ENCODE data around the gene NR6A1. TPM values are rescaled to one million over a fixed set of nuclear protein-coding genes. Genes with fewer than 3 reads are reported as not detected.

The NR6A1 gene
- total RNA-seq, 1 donor from 2014 or later = 2.3 TPM

DNA sequence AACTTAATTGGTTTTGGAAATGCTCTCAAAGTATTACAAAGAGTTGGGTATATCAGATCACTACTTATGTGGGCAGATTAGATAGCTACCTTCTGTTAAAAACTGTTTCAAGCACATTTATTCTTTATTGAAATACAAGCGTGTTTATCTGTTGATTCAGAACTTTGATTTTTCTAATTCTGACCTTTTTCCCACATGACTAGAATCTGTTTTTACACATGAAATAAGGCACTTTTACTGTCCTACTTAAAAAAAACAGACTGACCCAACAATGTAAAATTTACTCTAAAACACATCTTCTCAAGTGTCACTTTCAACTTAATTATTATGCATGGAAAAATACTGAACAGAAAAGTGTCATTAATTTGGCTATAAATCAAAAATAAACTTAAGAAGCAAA is 4.8 kb downstream of the NR6A1 start:
- Mint-ChIP-seq H3K4me3 (no peak overlapping the region), H3K27ac (no peak overlapping the region), H3K4me1 (peaks cover 19% of the 10 kb centered on the region), H3K27me3 (peaks cover 77% of the 10 kb centered on the region), H3K36me3 (ENCODE audit: low read depth) (peaks cover 2% of the 10 kb centered on the region), H3K9me3 (no peaks in the 10 kb centered on the region)
- intact Hi-C loops (cut with micrococcal nuclease) = no loop called here
- no peak for DNase-seq

DNA sequence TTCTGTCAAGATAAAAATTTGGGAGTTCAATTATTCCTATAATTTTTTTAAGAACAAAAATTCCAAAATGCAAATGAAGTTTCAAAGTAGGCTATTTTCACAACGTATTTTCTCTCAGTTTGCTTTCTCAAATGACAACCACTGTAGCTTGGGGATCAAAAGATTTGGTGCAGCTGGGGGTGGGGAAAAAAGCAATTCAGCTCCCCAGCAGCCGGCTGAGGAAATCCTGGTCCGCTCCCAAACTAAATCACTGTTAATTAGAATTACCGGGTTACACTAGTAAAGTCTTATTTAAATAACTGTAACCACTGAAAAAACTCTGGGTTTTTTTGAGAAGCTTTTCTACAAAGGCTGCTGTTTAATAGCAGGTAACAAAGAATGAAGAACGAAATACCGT is 5.7 kb downstream of the NR6A1 start:
- H3K4me1 Mint-ChIP-seq = peaks cover 17% of the 10 kb centered on the region

DNA sequence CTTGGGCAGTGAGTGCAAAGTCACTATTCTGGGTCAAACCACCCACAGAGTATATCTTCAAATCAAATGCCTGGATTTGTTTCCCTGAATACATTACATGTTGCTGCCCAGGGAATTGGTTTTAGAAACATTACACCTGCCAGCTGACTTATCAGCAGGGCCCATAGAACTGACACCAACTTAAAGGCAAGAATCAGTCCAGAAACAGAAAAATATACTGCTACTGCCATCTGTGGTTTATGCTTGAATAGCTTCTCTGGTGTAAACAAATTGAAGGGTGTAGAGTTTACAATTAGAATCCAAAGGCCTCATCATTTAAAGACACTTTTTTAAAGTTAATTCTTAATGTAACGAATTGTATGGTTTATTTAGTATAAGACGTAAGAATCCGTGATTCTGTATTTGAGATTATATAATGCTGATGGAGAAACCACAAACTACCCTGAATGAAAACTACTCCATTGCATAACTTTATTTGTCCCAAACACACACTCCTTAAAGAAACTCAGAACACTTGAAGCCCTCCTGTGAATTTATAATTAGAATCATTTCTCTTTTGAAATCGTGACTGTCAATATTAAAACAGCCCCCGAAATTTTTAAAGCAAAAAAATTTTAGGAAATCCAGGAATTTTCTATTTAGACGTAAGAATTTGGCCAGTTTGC is 6.2 kb downstream of the NR6A1 start:
- DNase-seq = no peak
- Mint-ChIP-seq H3K9me3 (no peaks in the 10 kb centered on the region), H3K27ac (no peak overlapping the region), H3K4me1 (peaks cover 12% of the 10 kb centered on the region), H3K4me3 (no peak overlapping the region), H3K27me3 (peaks cover 82% of the 10 kb centered on the region), H3K36me3 (ENCODE audit: low read depth) (peaks cover 2% of the 10 kb centered on the region)
- intact Hi-C loops (cut with micrococcal nuclease) = loop anchor here (2.0 kb wide), 1 partner anchor 148 kb away; no protein-coding TSS in a partner anchor

More for the DNA sequence above, 5.7 kb downstream of the NR6A1 start:
- intact Hi-C loops (cut with micrococcal nuclease) = loop anchor here (2.0 kb wide), 1 partner anchor 149 kb away; no protein-coding TSS in a partner anchor
- Mint-ChIP-seq H3K36me3 (ENCODE audit: low read depth) (peaks cover 2% of the 10 kb centered on the region), H3K4me3 (no peak overlapping the region), H3K27me3 (peaks cover 85% of the 10 kb centered on the region), H3K27ac (no peak overlapping the region), H3K9me3 (no peaks in the 10 kb centered on the region)
- DNase-seq = no peak

DNA sequence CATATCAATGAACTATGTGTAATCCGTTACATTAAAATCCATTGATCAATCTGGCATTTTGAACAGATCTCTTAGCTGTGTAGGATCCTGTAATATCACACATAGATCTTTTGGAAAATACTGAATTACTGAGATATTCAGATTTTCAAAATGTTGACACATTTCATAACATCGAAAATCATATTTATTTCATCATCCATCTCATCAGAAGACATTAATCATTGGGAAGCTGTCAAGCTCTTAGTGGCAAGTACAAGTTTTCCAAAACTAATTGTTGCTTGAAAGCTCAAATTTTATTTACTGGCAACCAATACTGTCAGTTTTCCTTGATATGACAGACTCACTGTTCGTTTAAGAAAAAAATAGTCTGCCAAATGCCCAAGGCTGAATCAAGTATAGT is 8.5 kb downstream of the NR6A1 start:
- intact Hi-C loops (cut with micrococcal nuclease) = no loop called here
- Mint-ChIP-seq H3K9me3 (no peaks in the 10 kb centered on the region), H3K4me3 (no peak overlapping the region), H3K36me3 (ENCODE audit: low read depth) (no peaks in the 10 kb centered on the region), H3K4me1 (peaks cover 2% of the 10 kb centered on the region), H3K27ac (no peak overlapping the region), H3K27me3 (peaks cover 76% of the 10 kb centered on the region)
- DNase-seq = no peak

DNA sequence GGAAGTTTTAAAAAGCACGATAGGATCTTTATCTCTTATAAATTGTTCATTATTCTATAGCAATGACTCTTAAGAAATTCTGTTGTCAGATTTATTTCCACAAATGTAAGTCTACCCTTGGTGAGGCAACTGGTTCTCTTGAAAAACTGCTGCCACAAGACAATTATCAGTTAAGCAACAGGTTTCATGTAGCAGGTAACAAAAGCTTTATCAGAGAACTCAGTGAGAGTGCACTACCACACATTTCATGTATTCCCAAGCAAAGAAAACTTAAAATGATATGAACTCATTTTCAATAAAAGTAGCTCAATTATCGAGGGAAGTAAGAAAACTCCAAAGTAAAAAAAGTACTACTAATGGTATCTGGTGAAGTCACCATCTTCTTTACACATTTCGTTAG is 9.4 kb downstream of the NR6A1 start:
- Mint-ChIP-seq H3K27me3 (peaks cover 75% of the 10 kb centered on the region), H3K27ac (no peak overlapping the region), H3K36me3 (ENCODE audit: low read depth) (no peaks in the 10 kb centered on the region), H3K9me3 (no peaks in the 10 kb centered on the region), H3K4me3 (no peak overlapping the region), H3K4me1 (peaks cover 2% of the 10 kb centered on the region)
- intact Hi-C loops (cut with micrococcal nuclease) = no loop called here
- DNase-seq = no peak

DNA sequence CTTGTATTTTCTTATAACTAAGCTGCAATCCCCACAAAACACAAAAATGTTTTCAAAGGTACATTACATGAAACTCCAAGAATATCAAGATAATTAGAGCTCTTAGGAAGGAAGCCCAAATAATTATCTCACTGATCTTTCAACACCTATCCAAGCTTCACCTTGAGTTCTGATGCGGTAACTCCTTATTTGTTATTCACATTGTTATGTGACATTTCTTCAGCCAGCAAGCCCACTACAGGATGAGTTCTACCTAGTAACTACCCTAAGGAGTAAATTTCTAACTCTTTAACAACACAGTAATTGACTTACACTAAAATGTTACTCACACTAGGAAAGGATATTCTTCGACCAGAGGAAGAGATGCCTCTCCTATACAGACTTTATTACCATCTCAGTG is 9.9 kb downstream of the NR6A1 start:
- H3K36me3 Mint-ChIP-seq (ENCODE audit: low read depth) = no peaks in the 10 kb centered on the region
- H3K9me3 Mint-ChIP-seq = no peaks in the 10 kb centered on the region
- intact Hi-C loops (cut with micrococcal nuclease) = no loop called here
- no peak overlapping the region for H3K4me3 Mint-ChIP-seq
- H3K27me3 Mint-ChIP-seq = peaks cover 76% of the 10 kb centered on the region
- no peak overlapping the region for H3K27ac Mint-ChIP-seq
- no peak for DNase-seq
- H3K4me1 Mint-ChIP-seq = peaks cover 2% of the 10 kb centered on the region

DNA sequence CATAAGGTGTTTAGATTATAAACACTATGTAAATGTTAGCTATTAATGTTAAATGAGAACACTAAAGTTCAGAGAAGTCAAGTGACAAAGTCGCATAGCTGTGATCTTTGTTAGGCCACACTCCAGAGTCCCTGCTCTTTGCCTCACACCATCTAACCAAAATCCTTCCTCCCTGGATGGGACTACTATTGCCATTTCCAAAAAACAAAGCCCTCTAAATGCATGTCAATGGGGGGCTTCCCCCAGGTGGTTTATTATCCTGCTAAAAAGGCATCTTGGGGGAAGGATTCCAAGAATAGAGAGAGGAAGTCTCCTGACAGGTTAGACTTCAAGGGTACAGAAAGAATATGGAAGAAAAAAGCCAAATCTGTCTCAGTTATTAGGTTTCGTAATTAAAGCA is 10.4 kb downstream of the NR6A1 start:
- DNase-seq = no peak
- H3K36me3 Mint-ChIP-seq (ENCODE audit: low read depth) = no peaks in the 10 kb centered on the region
- H3K4me3 Mint-ChIP-seq = no peak overlapping the region
- intact Hi-C loops (cut with micrococcal nuclease) = no loop called here
- peaks cover 2% of the 10 kb centered on the region for H3K4me1 Mint-ChIP-seq
- no peaks in the 10 kb centered on the region for H3K9me3 Mint-ChIP-seq
- no peak overlapping the region for H3K27ac Mint-ChIP-seq
- H3K27me3 Mint-ChIP-seq = peaks cover 75% of the 10 kb centered on the region

DNA sequence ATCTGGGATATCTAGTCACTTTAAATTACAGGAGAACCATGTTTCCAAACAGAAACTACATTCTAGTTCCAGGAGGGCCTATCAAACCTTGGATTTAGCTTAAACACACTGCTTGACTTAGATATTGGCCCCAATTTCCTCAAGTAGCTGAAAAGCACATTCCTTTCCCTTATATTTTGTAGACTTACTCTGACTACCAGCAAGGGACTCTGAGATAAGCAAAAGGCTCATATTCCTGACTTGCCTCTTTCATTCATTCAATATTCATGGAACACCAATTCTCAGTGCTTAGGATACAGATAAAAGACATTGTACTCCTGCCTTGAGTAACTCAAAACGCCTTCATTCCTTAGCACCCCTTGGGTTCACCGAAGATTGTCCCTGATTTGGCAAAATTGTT is 11.8 kb downstream of the NR6A1 start:
- peaks cover 5% of the 10 kb centered on the region for H3K4me1 Mint-ChIP-seq
- DNase-seq = no peak
- peaks cover 80% of the 10 kb centered on the region for H3K27me3 Mint-ChIP-seq
- intact Hi-C loops (cut with micrococcal nuclease) = no loop called here
- H3K36me3 Mint-ChIP-seq (ENCODE audit: low read depth) = no peaks in the 10 kb centered on the region
- H3K27ac Mint-ChIP-seq = no peak overlapping the region
- H3K4me3 Mint-ChIP-seq = no peak overlapping the region
- no peaks in the 10 kb centered on the region for H3K9me3 Mint-ChIP-seq

DNA sequence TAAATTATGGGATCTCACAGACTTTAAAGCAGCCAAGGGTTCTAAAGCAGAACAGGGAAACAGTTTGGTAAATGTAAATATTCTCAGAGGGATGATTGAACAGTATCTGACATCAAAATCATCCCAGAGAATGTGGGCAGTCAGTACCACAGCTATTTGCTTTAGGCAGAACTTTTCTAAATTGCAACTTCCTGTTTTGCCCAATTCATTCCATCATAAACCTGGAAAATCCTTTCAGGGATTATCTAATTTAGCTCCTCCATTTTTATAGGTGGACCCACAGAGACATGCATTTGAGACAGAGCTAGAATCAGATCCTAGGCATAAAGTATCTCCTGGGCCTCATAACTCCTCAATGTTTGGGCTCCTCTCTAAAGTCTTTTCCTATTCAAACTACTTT is 12.4 kb downstream of the NR6A1 start:
- peaks cover 5% of the 10 kb centered on the region for H3K4me1 Mint-ChIP-seq
- peaks cover 78% of the 10 kb centered on the region for H3K27me3 Mint-ChIP-seq

DNA sequence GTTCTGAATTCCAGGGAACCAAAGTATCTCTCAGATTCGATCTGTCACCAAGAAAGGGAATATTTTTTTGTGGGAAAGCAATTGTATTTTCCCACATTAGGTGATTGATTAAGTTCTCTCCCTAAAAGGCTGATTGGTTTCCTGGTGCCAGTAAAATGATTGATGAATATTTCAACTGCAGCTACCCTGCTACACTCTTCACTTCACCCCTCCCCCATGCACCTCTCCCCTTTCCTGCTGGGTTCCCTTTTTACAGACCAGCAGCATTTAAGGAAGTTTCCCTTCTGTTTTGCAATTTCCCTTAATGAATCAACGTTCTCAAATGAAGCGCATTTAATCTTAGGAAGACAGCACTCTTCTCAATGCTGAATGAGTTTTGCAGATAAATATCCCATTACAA is 13.1 kb downstream of the NR6A1 start:
- Mint-ChIP-seq H3K27me3 (peaks cover 76% of the 10 kb centered on the region), H3K4me3 (no peak overlapping the region), H3K27ac (no peak overlapping the region), H3K4me1 (peaks cover 5% of the 10 kb centered on the region), H3K36me3 (ENCODE audit: low read depth) (no peaks in the 10 kb centered on the region), H3K9me3 (no peaks in the 10 kb centered on the region)
- intact Hi-C loops (cut with micrococcal nuclease) = no loop called here
- DNase-seq = no peak

More for the DNA sequence above, 12.4 kb downstream of the NR6A1 start:
- Mint-ChIP-seq H3K27ac (no peak overlapping the region), H3K4me3 (no peak overlapping the region), H3K36me3 (ENCODE audit: low read depth) (no peaks in the 10 kb centered on the region), H3K9me3 (no peaks in the 10 kb centered on the region)
- intact Hi-C loops (cut with micrococcal nuclease) = no loop called here
- no peak for DNase-seq

DNA sequence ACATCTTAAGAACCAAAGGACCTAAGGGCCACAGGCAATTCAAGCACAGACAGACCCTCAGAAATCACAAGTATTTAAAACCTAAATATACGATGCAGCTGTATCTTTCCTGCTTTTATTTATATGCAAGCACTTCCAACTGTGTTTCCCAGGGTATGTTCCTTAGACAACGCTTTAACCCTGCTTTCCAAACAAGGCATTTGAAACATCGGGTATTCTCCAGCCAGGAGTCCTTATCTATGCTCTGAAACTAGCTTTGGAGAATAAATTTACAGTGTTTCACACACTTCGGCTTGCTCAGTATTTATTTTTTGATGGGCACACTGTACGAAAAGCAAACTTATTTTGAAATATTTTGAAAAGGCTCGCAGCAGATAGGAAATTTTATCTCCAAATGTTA is 13.5 kb downstream of the NR6A1 start:
- no peaks in the 10 kb centered on the region for H3K9me3 Mint-ChIP-seq
- intact Hi-C loops (cut with micrococcal nuclease) = no loop called here
- H3K27ac Mint-ChIP-seq = no peak overlapping the region
- peaks cover 5% of the 10 kb centered on the region for H3K4me1 Mint-ChIP-seq
- H3K27me3 Mint-ChIP-seq = peaks cover 76% of the 10 kb centered on the region
- no peak for DNase-seq
- no peak overlapping the region for H3K4me3 Mint-ChIP-seq
- no peaks in the 10 kb centered on the region for H3K36me3 Mint-ChIP-seq (ENCODE audit: low read depth)

DNA sequence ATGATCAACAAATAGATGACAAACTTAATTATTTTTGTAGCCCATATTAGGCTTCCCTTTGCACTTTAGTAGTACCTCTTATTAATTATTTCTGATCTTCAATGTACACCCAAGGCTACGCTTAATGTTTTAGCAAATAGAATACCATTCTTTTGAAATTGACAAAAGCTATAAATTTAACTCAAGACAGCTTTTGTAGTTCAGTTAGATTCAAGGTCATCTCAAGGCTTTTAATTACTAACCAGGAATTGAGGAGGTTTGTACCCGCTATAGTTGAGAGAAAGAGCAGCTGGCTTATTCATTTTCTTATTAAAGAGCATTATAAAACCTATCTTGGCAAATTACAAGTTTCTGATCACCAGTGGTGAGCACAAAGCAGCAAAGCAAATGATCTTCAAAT is 15.1 kb downstream of the NR6A1 start:
- Mint-ChIP-seq H3K9me3 (no peaks in the 10 kb centered on the region), H3K27me3 (peaks cover 67% of the 10 kb centered on the region), H3K4me3 (no peak overlapping the region), H3K36me3 (ENCODE audit: low read depth) (no peaks in the 10 kb centered on the region), H3K4me1 (peaks cover 5% of the 10 kb centered on the region), H3K27ac (no peak overlapping the region)
- intact Hi-C loops (cut with micrococcal nuclease) = no loop called here
- no peak for DNase-seq

DNA sequence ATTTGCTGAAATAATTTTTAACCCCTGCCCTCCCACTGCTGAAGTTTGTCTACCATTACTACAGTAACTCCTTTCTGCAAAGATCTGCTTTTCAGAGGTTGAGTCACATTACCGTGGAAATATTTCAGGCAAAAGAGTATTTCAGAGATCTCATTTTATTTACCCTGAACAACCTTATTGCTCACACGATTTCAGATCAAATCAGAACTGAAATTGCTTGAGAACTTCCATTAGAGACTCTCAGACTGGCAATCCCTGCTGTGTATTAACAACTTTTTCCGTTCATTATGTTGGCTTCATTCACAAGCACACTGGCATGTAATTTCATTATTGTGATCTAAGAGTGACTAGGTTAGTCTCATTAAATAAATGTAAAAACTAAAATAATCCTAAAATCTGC is 16.1 kb downstream of the NR6A1 start:
- H3K27ac Mint-ChIP-seq = no peak overlapping the region
- no peak overlapping the region for H3K4me3 Mint-ChIP-seq

DNA sequence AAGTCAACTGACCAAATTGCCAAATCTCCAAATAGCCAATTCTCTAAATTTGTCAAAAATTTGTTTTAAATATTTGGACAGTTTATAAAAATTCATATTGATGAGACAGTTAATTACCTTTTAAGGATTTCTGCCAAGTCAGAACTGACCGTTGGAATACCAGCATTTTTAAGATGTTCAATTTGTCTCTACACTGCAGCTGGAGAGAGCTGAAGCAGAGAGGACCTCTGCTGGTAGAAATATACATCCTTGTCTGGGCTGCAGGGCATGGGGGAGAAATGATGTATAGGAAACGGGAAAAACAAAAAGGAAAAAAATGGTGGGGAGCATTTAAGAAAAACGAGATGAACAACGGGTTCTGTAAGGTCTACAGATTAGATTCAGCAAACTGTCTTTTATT is 16.8 kb downstream of the NR6A1 start:
- peaks cover 63% of the 10 kb centered on the region for H3K27me3 Mint-ChIP-seq
- H3K4me3 Mint-ChIP-seq = no peak overlapping the region
- intact Hi-C loops (cut with micrococcal nuclease) = loop anchor here (2.0 to 5.0 kb wide), 2 partner anchors 41 to 132 kb away; no protein-coding TSS in a partner anchor
- no peaks in the 10 kb centered on the region for H3K36me3 Mint-ChIP-seq (ENCODE audit: low read depth)
- no peak for DNase-seq
- no peak overlapping the region for H3K27ac Mint-ChIP-seq
- no peaks in the 10 kb centered on the region for H3K9me3 Mint-ChIP-seq
- H3K4me1 Mint-ChIP-seq = peaks cover 5% of the 10 kb centered on the region

More for the DNA sequence above, 16.1 kb downstream of the NR6A1 start:
- H3K4me1 Mint-ChIP-seq = peaks cover 5% of the 10 kb centered on the region
- peaks cover 62% of the 10 kb centered on the region for H3K27me3 Mint-ChIP-seq
- no peaks in the 10 kb centered on the region for H3K9me3 Mint-ChIP-seq
- no peaks in the 10 kb centered on the region for H3K36me3 Mint-ChIP-seq (ENCODE audit: low read depth)
- DNase-seq = no peak
- intact Hi-C loops (cut with micrococcal nuclease) = loop anchor here (2.0 kb wide), 1 partner anchor 42 kb away; no protein-coding TSS in a partner anchor

DNA sequence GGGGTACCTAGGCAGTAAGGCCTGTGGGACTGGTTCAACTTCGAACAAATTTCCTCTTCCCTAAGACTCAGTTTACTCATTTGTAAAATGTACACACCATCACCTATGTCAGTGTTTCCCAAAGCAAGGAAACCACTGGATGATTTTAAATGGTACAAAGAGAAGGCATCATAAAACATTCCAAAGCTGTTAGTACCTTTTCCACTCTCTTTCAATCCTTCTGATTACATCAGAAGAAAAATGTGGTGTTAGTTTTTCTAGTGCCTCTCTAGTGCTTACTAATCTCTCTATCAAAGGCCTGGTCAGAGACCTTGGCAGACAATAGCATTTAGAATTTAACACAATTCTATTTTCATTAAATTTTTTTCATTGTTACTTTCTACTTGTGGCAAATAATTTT is 18.1 kb downstream of the NR6A1 start:
- Mint-ChIP-seq H3K36me3 (ENCODE audit: low read depth) (no peaks in the 10 kb centered on the region), H3K9me3 (no peaks in the 10 kb centered on the region), H3K27ac (no peak overlapping the region), H3K4me3 (no peak overlapping the region), H3K4me1 (peaks cover 2% of the 10 kb centered on the region), H3K27me3 (peaks cover 54% of the 10 kb centered on the region)
- intact Hi-C loops (cut with micrococcal nuclease) = loop anchor here (5.0 kb wide), 1 partner anchor 131 kb away; no protein-coding TSS in a partner anchor
- DNase-seq = no peak
